HL-60 (cell line): ENCODE measurements around the gene FSTL4.

Experiments
- DNase-seq, 2 experiments: peaks; one replicate each; pipeline ENCODE4 v3.0.0-alpha.2; 2010 to 2020; ENCODE audit warnings: low read depth in 1 of 2, low spot score in 1 of 2
- H3K27ac ChIP-seq: fragments of 250-450 bp; sonication (Bioruptor Pico); replicated peaks from 2 replicates; pipeline ENCODE4 v1.5.1; 2020; ENCODE audit warnings: mild to moderate bottlenecking, moderate library complexity
- H3K27me3 ChIP-seq: fragments of 250-450 bp; sonication (Bioruptor Pico); 2 replicates; pipeline ENCODE4 v1.5.1; 2021; ENCODE audit warnings: mild to moderate bottlenecking, moderate library complexity; ENCODE audit not compliant: insufficient read depth, poor library complexity, severe bottlenecking
- H3K4me3 ChIP-seq: replicated peaks from 2 replicates; pipeline ENCODE4 v1.5.1; 2011; ENCODE audit warnings: mild to moderate bottlenecking, control low read depth, low read length; ENCODE audit not compliant: insufficient read depth
- CTCF ChIP-seq: IDR thresholded peaks from one replicate; pipeline ENCODE4 v1.5.1; 2011; ENCODE audit warnings: low read length, control low read depth, inconsistent platforms; ENCODE audit not compliant: insufficient read depth
- GABPA ChIP-seq: IDR thresholded peaks from 2 replicates; pipeline ENCODE4 v1.6.1; 2012; ENCODE audit warnings: low read depth
- POLR2AphosphoS5 ChIP-seq: IDR thresholded peaks from 2 replicates; pipeline ENCODE4 v1.6.1; 2012; ENCODE audit warnings: low read depth
- REST ChIP-seq: IDR thresholded peaks from 2 replicates; pipeline ENCODE4 v1.6.1; 2012; ENCODE audit warnings: low read depth; ENCODE audit not compliant: insufficient replicate concordance
- SPI1 ChIP-seq: IDR thresholded peaks from 2 replicates; pipeline ENCODE4 v1.6.1; 2012; ENCODE audit warnings: low read depth, mild to moderate bottlenecking, borderline replicate concordance

FSTL4 gene

GRCh38 chr5:133291524-133291923 lies 320.8 kb downstream of the FSTL4 start:
- Histone ChIP-seq H3K4me3 (no peak overlapping the region), H3K27ac (no peak overlapping the region), H3K27me3 (no peaks in the 10 kb centered on the region)
- no peak for TF ChIP-seq SPI1
- no peak for TF ChIP-seq GABPA
- TF ChIP-seq REST: no peak
- TF ChIP-seq POLR2AphosphoS5: no peak
- TF ChIP-seq CTCF: no peak
- no peak for DNase-seq

- Histone ChIP-seq H3K4me3 (no peak overlapping the region), H3K27me3 (no peaks in the 10 kb centered on the region), H3K27ac (no peak overlapping the region)
- TF ChIP-seq SPI1 (no peak), POLR2AphosphoS5 (no peak)
- DNase-seq: no peak
Measured at GRCh38 chr5:133290669-133291240, 321.6 kb downstream of the FSTL4 start.

- H3K4me3 ChIP-seq: no peak overlapping the region
- H3K27me3 ChIP-seq: no peaks in the 10 kb centered on the region
- TF ChIP-seq CTCF (no peak), POLR2AphosphoS5 (no peak), REST (no peak), SPI1 (no peak), GABPA (no peak)
- no peak for DNase-seq
- H3K27ac ChIP-seq: no peak overlapping the region
Measured at GRCh38 chr5:133289686-133290367, 322.5 kb downstream of the FSTL4 start.

GRCh38 chr5:133287500-133287899 lies 324.8 kb downstream of the FSTL4 start:
- DNase-seq: peak in 1 of 2 experiments; percentile 19
- Histone ChIP-seq H3K27ac (no peak overlapping the region), H3K4me3 (no peak overlapping the region), H3K27me3 (no peaks in the 10 kb centered on the region)
- no peak for TF ChIP-seq POLR2AphosphoS5
- no peak for TF ChIP-seq CTCF
- no peak for TF ChIP-seq SPI1
- TF ChIP-seq GABPA: no peak
- no peak for TF ChIP-seq REST
